Astrocyte of the hippocampus (primary cell): ENCODE results near the gene IKZF1.

Experiments
- DNase-seq: peaks from one replicate; pipeline ENCODE4 v3.0.0; 2011; ENCODE audit warnings: low read depth, low spot score

The IKZF1 gene

GRCh38 chr7:50353894-50354595 is 49.5 kb downstream of the IKZF1 start:
- no peak for DNase-seq

DNA sequence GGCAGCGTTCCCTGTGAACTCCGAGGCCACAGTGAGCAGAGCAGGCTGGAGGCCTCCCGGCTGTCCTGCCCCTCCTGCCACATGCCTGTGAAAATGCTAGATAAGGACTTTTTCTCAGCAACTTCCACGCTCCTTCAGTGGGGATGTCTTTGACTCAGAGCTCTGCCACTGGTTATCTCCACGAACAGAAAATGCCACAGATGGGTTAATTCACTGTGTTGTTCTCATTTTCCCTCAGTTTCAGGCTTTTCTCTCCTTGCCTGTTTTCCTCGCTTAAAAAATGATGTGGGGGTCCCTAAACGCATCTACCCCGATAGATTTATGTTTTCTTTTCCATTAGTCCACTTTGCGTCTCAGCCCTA is 51.3 kb downstream of the IKZF1 start:
- DNase-seq: no peak

DNA sequence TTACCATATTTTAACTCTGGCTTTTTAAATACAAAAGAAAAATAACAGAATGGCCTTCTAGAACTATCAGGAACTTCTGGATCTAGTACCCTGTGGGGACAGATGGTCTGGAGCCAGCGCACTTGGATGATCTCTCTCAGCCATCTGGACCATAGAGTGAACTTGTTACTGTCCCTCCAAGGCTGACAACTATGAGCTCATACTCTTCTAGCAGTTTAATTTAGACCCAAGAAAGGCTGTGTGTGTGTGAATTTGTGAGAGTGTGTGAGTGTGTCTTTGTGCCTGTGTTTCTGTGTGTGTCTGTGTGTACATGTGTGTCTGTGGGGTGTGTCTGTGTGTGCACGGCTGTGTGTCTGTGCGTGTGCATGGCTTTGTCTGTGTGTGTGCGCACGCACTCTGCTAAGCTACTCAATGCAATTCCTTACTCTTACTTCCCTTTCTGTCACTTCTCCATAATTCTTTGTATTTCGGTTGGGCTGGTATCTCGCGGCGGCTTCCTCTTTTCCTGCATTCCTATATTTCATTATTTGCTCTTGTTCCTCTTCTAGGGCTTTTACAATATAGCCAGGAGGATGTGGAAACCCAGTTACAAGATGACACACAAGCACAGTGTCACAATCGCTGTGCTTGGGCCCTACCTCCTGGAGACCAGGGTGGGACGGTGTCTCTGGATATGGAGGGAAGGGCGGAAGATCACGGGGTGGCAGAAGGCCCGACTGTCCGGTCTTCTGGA is 51.9 kb downstream of the IKZF1 start:
- DNase-seq: no peak

GRCh38 chr7:50356945-50357268 is 52.4 kb downstream of the IKZF1 start:
- DNase-seq: no peak

DNA sequence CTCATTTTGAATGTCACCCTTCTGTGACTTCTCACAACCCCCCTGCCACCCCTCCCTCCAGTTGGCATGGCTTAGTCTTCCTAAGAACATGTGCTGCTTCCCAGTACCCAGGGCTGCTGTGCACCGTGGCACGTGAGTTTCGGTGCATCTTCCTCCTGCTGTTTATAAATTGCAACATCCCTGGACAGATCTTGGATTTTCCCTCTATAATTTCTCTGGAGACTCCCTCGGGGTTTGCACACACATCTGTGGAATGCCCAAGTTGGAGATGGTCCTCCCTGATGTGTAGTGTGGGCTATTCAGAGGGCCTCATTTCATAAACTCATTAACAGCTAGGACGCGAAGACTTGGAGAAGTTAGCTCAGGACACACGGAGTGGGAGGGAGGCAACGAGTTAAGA is 52.9 kb downstream of the IKZF1 start:
- DNase-seq: no peak

DNA sequence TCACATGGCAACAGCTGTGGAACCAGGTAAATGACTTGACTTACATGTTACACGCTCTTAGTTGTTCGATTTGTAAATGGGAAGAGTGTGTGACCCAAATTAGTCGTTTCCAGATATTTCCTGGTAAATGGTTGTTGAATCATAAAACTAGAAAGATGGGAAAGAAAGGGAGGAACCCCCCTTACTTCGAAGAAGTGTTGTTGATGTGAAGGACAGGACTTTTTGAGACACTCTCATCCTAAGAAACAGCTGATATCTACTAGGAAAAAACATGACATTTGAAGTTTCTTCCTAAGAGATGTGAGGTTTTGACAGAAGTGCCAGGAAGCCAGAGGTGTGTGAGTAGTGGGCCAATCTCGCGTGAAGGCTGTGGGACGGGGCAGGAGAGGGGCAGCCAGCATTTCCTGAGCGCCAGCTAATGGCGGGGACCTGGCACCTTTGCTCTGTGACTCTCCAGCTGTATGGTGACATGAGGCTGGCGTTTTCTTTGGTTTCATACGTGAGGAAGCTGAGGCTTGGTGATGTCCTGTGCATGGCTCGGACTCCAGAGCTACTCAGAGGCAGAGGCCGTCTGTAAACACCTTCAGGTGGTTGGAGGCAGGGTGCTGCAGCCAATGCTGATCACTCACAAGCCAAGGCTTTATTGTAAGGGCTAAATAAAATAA is 53.7 kb downstream of the IKZF1 start:
- no peak for DNase-seq

GRCh38 chr7:50358779-50359178 is 54.3 kb downstream of the IKZF1 start:
- DNase-seq: no peak

GRCh38 chr7:50359258-50359994 is 54.9 kb downstream of the IKZF1 start:
- DNase-seq: no peak

DNA sequence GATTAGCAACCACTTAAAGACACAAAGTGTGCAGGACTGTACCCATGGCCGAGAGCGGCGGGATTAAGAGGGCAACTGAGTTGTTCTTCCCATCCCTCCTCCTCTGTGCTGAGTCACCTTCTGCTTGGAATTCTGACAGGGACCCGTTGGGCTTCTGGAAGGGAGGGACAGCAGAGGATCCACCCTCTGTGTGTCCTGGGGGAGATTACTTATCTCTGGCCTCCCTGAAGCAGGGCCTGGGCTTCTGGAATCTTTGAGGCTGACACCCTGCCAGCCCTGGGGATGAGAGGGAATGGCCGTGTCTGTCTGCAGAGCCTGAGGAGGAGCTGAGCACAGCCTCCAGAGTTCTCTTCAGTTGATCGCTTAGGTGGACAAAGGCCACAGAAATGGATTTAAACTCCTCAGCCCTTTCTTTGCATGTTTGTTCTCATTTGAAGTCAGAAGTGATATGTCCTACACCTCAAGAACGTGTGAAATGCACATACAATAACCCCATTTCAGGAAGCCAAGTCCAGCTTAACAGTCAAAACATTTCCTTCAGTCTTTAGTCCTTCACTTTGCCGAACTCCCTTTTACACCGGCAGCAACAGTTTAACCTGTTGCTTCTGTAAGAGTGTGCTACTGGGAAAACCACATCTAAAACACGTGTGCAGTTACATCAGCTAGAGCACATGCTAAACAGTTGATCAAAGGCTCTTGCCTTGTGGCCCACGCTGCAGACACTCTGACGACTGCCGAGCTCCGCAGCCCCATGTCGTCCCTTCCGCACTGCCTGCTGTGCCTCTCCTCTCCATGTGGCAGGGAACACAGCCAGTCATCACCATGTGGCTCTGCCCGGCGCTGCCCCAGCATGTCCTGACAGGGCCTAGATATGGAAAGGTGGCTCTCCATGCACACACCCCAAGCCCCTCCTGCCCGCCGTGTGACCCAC is 55.7 kb downstream of the IKZF1 start:
- DNase-seq: no peak

GRCh38 chr7:50362142-50362541 is 57.6 kb downstream of the IKZF1 start:
- DNase-seq: no peak

DNA sequence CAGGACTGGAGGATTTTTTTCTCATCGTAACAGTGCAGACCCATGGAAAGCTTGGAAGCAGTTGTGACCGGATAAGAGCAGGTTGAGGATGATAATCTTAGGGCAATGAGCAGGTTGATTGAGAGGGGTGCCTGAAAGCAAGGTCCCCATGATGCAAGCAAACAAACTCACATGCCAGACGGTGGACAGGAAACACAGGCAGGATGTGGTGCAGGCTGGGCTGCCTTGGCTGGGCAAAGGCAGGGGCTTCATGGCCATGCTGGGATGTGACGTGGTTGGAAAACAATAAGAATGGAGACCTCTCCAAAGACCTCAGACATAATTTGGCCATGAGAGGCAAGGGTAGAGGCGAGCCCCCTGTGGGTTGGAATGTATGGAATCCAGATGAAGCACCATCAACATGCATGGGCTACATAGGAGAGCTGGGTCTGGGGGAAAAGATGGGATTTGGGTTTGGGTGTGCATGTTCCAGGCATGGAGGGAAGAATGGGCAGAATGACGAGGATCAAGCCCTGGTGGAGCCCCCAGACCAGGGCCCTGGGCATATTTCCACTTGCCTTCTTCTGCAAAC is 58.3 kb downstream of the IKZF1 start:
- no peak for DNase-seq

DNA sequence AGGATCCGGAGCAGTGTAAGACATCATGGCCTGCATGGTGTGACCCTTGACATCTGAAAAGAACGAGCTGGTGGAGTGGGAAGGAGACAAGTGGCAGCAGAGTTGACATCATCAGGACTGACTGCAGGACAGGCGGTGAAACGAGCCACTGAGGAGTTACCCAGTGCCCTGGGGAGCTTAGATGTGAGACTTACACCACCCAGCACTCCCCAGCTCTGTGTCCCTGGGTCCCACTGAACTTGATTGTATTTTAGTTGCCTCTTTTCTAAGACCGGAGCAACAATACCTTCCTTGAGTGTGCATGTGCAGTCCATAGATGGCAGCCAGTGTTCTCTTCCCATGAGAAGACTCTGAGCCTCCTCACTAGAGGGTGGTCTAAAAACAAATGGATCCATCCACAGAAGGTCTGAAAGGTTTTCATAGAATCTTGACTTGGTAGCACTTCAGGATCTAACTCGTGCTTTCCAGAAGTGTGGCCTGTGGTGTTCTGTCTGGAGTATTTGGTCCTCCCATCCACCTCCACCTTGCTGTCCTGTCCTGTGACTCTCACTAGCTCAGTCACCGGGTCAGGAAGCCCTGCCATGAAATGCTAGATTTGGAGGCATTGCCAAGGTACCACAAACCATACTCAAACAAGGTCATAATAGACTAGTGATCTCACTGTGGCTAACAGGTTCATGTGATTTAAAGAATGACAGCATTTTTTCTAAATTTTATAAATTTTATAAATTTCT is 59.0 kb downstream of the IKZF1 start:
- DNase-seq: no peak

DNA sequence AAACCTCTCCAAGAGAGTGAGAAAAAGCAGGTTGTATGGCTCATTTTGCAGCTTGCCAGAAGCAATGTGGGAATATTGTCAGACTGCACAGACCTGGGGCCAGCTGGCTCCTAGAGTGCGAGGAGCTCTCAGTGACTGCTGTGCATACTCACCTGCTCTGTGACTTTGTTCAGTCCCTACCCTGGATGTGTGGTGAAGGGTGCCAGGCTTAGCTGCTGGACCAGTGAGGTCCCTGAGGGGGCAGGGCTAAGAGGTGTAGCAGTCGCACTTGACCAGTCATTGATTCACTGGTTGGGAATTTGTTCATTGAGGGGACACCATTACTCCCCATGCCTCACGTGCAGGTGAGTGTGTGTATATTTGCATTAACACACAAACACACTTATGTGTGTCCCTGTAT is 60.1 kb downstream of the IKZF1 start:
- no peak for DNase-seq

DNA sequence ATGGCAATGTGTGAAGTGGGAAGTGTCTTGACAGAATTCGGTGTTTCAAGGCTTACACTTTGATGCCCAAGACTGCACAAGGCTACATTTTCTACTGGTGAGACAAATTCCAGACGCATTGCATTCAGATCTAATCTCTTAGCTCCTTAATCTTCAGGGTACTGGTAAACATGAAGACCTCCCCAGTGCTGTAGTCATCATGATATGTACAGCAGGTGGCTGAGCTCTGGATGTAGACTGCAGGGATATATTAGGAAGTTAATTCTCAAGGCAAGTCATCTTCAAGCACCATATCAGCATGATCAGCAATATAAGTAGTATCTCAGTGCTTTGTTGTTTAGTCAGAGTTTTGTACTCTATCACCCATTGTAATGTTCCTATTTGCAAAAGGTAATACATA is 61.8 kb downstream of the IKZF1 start:
- DNase-seq: no peak

DNA sequence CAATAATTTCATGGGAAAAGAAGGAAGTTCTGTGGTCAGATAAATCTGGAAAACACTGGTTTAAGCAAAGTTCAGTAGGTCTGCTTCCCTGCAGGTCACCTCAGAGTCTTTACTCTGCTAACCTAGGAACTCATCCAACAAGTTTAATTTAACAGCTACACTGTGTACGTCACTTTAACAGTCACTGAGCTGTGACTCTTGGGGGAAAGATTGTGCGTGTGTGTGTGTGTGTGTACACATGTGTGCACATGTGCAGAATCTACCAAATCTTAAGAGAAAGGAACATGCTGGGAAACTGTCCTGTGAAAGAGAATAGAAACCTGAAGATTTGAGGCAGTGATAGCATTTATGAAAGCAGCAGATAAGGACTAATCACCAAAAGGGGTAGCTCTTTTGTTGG is 62.6 kb downstream of the IKZF1 start:
- DNase-seq: no peak

- DNase-seq: no peak
Observed at GRCh38 chr7:50367570-50367969, 63.1 kb downstream of the IKZF1 start.

GRCh38 chr7:50368366-50368765 is 63.9 kb downstream of the IKZF1 start:
- DNase-seq: no peak

GRCh38 chr7:50369143-50370026 is 64.9 kb downstream of the IKZF1 start:
- no peak for DNase-seq

- no peak for DNase-seq
Observed at GRCh38 chr7:50370884-50371283, 66.4 kb downstream of the IKZF1 start.
